GM18508 (cell line): ENCODE results near the gene PARD3.
"Not testable (repeated sequence)": the region's sequence is repeated elsewhere in the genome, so short reads cannot be mapped to it uniquely, and the experiment has no call there.

Experiments
- ATAC-seq: cut with Tn5 transposase; IDR thresholded peaks from one replicate; pipeline ENCODE4 v1.9.1; 2021; ENCODE audit warnings: moderate number of reproducible peaks; ENCODE audit not compliant: insufficient read depth, unreplicated experiment

The PARD3 gene

DNA sequence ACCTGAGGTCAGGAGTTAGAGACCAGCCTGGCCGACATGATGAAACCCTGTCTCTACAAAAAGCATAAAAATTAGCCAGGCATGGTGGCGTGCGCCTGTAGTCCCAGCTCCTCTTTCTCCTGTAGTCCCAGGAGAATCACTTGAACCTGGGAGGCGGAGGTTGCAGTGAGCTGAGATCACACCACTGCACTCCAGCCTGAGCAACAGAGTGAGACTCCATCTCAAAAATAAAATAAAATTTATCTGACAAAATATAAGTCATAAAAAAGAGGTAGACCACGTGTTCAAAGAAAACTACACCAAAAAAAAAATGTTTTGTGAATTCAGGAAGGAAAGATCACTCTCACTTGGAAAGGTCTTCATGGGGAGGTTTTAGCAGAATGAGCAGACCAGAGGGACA is 114.3 kb downstream of the PARD3 start:
- ATAC-seq: not testable (repeated sequence)

GRCh38 chr10:34699904-34700517 is 115.1 kb downstream of the PARD3 start:
- ATAC-seq: no peak

GRCh38 chr10:34698979-34699378 is 116.1 kb downstream of the PARD3 start:
- no peak for ATAC-seq

GRCh38 chr10:34698248-34698831 is 116.8 kb downstream of the PARD3 start:
- ATAC-seq: no peak

GRCh38 chr10:34697351-34698247 is 117.5 kb downstream of the PARD3 start:
- ATAC-seq: no peak

DNA sequence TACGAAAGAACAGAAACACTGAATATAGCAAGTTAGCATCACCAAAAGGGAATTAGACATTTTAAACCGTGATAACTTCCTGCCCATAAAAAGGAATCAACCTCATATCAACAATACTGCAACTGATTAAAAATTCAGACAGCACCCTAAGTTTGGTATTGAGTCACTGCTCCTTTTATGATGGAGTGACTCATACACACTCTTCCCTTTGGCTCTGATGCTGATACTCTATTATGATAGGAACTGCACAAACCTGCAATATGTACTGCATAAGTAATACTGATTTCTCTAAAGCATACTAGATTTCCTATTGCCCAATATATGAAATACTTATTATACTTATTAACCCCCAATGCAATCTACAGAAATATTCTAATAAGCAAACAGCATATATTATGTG is 118.7 kb downstream of the PARD3 start:
- no peak for ATAC-seq

DNA sequence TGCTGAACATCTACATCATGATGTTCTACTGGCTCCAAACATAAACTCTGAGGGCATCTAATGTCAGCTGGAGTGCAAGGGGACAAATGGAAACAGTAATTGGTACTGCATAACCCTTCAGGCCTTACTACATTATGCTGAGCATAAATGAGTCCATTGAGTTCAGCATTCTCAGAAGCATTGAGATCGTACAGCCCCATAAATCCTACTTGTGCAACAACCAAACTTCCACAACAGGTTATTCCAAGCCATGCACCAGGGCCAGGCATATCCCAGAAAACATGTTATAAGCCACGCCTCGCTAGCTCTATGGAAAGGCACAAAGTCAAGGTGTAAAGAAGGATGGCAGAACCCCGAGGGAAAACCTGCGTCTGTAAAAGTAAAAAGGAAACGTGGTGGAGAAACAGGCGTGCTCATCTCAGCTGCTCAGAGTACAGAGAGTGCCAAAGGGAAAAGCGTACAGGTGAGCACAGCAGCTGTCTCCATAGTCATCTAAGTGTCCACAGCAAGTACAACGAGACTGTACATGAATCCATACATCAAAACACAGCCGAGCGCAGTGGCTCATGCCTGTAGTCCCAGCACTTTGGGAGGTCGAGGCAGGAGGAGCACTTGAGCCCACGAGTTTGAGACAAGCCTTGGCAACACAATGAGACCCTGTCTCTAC is 124.6 kb downstream of the PARD3 start:
- no peak for ATAC-seq

DNA sequence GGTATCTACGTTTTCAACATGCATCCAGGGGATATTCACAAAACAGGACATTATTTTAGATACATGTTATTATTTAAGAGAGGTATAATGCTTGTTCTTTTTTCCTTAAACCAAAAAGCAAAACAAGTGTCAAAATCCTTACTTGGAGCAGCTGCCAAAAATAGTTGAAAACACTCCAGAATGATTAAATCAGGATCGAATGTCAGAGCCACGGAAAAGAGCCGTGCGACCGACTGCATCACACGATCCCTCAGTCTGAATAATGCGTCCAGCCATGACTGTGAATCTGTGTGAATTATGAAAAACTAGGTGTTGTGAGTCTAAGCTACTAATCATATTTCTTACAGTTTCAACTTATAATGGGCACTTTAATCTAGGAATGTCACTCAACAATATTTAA is 126.0 kb downstream of the PARD3 start:
- ATAC-seq: no peak

GRCh38 chr10:34687434-34688210 is 127.5 kb downstream of the PARD3 start:
- no peak for ATAC-seq

- no peak for ATAC-seq
Observed at GRCh38 chr10:34682580-34682979, 132.5 kb downstream of the PARD3 start.

- no peak for ATAC-seq
Observed at GRCh38 chr10:34681933-34682332, 133.2 kb downstream of the PARD3 start.

GRCh38 chr10:34679177-34679576 is 135.9 kb downstream of the PARD3 start:
- ATAC-seq: no peak

GRCh38 chr10:34677591-34677990 is 137.5 kb downstream of the PARD3 start:
- no peak for ATAC-seq

- no peak for ATAC-seq
Observed at GRCh38 chr10:34677132-34677531, 138.0 kb downstream of the PARD3 start.

DNA sequence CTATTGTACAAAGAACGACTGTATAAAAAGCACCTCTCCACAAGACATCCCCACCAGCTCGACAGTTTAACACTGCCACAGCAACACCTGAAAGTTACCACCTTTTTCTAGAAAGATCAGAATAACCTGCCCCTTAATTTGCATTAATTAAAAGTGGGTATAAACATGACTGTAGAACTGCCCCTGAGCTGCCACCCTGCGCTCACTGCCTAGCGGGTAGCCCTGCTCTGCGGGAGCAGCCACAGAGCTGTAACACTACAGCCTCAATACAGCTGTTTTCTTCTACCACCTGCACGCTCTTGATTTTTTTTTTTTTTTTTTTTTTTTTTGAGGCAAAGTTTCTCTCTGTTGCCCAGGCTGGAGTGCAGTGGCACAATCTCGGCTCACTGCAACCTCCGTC is 140.9 kb downstream of the PARD3 start:
- no peak for ATAC-seq

- no peak for ATAC-seq
Observed at GRCh38 chr10:34670081-34670480, 145.0 kb downstream of the PARD3 start.

DNA sequence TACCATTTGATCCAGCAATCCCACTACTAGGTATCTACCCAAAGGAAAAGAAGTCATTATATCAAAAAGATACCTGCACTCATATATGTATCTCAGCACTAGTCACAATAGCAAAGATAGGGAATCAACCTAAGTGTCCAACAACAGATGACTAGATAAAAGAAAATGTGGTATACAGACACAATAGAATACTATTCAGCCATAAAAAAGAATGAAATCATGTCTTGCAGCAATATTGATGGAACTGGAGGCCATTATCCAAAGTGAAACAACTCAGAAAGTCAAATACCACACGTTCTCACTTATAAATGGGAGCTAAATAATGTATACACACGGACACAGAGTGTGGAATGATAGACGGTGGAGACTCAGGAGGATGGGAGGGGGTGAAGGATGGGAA is 146.0 kb downstream of the PARD3 start:
- ATAC-seq: no peak

DNA sequence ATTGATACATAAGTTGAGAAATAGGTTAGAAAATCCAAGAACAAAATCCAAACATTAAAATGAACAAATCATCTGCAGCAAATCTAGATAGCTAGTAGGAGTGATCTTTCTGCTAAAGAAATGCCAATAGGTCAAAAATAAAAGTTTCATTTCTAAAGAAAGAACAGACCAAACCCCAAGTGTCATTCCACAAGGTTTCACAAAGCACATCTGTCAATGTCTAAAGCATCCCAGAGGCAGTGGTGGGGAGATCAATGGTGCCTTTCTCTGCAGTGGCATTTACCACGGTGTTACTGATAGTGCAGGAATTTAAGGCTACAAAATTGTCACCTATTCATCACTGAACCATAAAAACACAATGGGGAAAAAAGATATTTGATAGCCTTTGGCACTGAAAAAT is 147.9 kb downstream of the PARD3 start:
- ATAC-seq: no peak

DNA sequence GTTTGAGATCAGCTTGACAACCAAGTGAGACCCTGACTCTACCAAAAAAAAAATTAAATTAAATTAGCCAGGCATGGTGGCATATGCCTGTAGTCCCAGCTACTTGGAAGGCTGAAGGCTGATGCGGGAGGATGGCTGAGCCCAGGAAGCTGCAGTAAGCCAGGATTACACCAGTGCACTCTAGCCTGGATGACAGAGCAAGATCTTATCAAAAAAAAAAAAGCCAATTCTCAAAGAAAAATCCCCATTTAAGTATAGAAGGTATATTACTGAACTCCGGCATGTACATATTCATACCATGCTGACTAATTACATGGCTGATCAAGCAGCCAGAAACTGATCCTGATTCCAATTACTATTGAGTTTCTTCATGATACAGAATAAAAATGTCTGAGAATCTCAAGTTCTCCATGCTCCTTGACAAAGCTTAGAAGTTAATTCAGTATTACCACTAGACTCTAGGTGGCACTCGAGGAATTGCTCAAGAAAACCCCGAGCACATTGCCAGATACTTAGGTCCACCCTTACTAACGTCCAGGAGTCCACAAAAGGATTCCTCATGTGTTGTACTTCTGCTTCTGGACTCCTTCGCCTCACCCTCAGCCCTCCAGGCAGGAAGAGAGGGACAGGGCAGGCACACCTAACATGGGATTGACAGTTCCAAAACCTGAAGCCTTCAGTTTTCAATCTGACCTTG is 148.9 kb downstream of the PARD3 start:
- ATAC-seq: no peak

DNA sequence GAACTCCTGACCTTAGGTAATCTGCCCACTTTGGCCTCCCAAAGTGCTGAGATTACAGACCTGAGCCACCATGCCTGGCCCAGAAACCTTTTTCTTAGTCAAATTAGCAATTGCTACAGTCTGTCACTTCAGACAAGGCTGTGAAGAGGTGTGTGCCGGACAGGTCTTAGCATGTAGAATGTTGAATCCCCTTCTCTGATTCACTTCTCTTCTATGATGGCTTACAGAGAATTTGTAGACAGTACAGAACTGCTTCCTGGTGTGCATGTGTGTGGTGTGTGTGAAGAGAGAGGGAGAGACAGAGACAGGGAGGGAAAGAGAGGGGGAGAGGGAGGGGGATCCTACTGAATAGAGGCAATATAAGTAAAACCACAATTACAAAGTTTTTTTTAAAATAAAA is 150.4 kb downstream of the PARD3 start:
- ATAC-seq: no peak
